ENCODE measurements around the gene ZNF490.
A peak's percentile ranks its signal among the peaks of the same experiment; 100 is the strongest.

ZNF490 gene

DNA sequence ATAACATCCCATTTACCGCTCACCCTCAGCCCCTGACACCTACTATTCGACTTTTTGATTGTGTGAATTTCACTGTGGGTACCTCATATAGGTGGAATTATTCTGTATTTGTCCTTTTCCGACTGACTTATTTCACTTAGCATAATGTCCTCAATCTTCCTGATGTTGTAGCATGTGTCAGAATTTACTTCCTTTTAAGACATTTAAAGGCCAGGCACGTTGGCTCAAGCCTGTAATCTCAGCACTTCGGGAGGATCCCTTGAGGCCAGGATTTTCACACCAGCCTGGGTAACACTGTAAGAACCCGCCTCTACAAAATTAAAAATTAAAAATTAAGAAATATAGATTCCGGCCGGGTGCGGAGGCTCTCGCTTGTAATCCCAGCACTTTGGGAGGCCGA, 13.0 kb downstream of the ZNF490 start:
- no peak for DNase-seq (ENCODE audit: low read depth)
- H3K4me3 ChIP-seq (ENCODE audit: control insufficient read depth, low read depth, low read length): no peak overlapping the region
- TF ChIP-seq CTCF (IDR thresholded peaks at IDR 0.05; ENCODE audit: control insufficient read depth, insufficient read depth, low read depth, low read length, missing control alignments): no peak

GRCh38 chr19:12596927-12597548, 13.6 kb downstream of the ZNF490 start:
- DNase-seq (ENCODE audit: low read depth): no peak
- TF ChIP-seq CTCF (IDR thresholded peaks at IDR 0.05; ENCODE audit: control insufficient read depth, insufficient read depth, low read depth, low read length, missing control alignments): no peak
- H3K4me3 ChIP-seq (ENCODE audit: control insufficient read depth, low read depth, low read length): no peak overlapping the region

GRCh38 chr19:12596485-12596884, 14.1 kb downstream of the ZNF490 start:
- no peak for DNase-seq (ENCODE audit: low read depth)
- no peak for TF ChIP-seq CTCF (IDR thresholded peaks at IDR 0.05; ENCODE audit: control insufficient read depth, insufficient read depth, low read depth, low read length, missing control alignments)
- H3K4me3 ChIP-seq (ENCODE audit: control insufficient read depth, low read depth, low read length): no peak overlapping the region

DNA sequence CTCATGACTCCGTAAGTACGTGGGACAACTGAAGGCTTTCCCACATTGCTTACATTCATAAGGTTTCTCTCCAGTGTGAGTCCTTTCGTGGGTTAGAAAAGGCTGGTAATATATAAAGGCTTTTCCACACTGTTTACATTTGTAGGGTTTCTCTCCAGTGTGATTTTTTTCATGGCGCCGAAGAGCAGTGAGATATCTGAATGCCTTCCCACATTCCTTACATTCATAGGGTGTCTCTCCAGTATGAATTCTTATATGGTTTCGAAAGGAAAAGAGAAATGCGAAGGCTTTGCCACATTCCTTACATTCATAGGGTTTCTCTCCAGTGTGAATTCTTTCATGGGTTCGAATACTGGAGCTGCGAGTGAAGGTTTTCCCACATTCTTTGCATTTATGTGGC, 29.5 kb downstream of the ZNF490 start:
- no peak overlapping the region for H3K4me3 ChIP-seq (ENCODE audit: control insufficient read depth, low read depth, low read length)
- TF ChIP-seq CTCF (IDR thresholded peaks at IDR 0.05; ENCODE audit: control insufficient read depth, insufficient read depth, low read depth, low read length, missing control alignments): no peak
- no peak for DNase-seq (ENCODE audit: low read depth)

- TF ChIP-seq CTCF (IDR thresholded peaks at IDR 0.05; ENCODE audit: control insufficient read depth, insufficient read depth, low read depth, low read length, missing control alignments): no peak
- peak; percentile 79 for DNase-seq (ENCODE audit: low read depth)
- no peak overlapping the region for H3K4me3 ChIP-seq (ENCODE audit: control insufficient read depth, low read depth, low read length)
Measured at GRCh38 chr19:12580180-12580694, 30.4 kb downstream of the ZNF490 start.

DNA sequence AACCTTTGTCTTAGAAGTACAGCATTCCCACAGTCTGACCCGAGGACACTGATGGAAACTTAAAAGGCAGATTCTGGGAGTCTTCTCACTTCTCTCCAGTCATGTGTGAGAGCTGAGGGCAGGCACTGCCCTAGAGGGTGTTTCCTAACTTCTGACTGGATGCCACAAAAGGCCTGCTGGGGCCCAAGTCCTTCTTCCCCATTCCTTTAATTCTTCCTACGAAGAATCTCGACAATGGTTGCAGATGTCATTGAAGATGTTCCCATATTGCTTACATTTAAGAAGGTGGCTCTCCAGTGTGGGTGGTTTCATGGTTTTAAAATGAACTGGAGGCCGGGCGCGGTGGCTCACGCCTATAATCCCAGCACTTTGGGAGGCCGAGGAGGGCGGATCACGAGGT, 32.0 kb downstream of the ZNF490 start:
- H3K4me3 ChIP-seq (ENCODE audit: control insufficient read depth, low read depth, low read length): no peak overlapping the region
- DNase-seq (ENCODE audit: low read depth): no peak
- TF ChIP-seq CTCF (IDR thresholded peaks at IDR 0.05; ENCODE audit: control insufficient read depth, insufficient read depth, low read depth, low read length, missing control alignments): no peak
